Right atrium auricular region (tissue), 2 donors: ENCODE data around the gene PGM2L1. TPM values are rescaled to one million over a fixed set of nuclear protein-coding genes. Genes with fewer than 3 reads are reported as not detected.

ENCODE experiments used
- DNase-seq: peaks from one replicate; pipeline ENCODE4 v3.0.0-alpha.2; 2019; ENCODE audit warnings: low spot score
- H3K27ac ChIP-seq, 2 donors: fragments of 200-600 bp; sonication (generic); 1 replicate in 1 of 2; 2 replicates in 1 of 2; pipeline ENCODE4 v1.5.1; 2016 to 2019
- H3K27me3 ChIP-seq, 2 donors: fragments of 200-600 bp; sonication (generic); one replicate each; pipeline versions ENCODE4 v1.5.1 to v1.6.0; 2017 to 2019
- H3K36me3 ChIP-seq: fragments of 200-600 bp; sonication (generic); one replicate; pipeline ENCODE4 v1.5.1; 2016
- H3K4me1 ChIP-seq, 2 donors: fragments of 200-600 bp; sonication (generic); one replicate each; pipeline versions ENCODE4 v1.5.1 to v1.6.0; 2017 to 2019
- H3K4me3 ChIP-seq, 2 donors: fragments of 200-600 bp; sonication (generic); 1 replicate in 1 of 2; 2 replicates in 1 of 2; pipeline ENCODE4 v1.5.1; 2017 to 2019; ENCODE audit warnings: mild to moderate bottlenecking in 1 of 2, moderate library complexity in 1 of 2
- H3K9me3 ChIP-seq, 2 donors: fragments of 200-600 bp; sonication (generic); one replicate each; pipeline ENCODE4 v1.5.1; 2019
- total RNA-seq, 2 donors: library from RNA; depleted of rRNA; stranded (reverse); fragments of >200 nt; gene quantifications; one replicate each; pipeline ENCODE4 v1.1.0, GENCODE V29; 2016
- TF ChIP-seq, protein P1 (sequence below), 2 donors: fragments of 200-600 bp; sonication (generic); IDR thresholded peaks; one replicate each; pipeline ENCODE4 v1.5.1; 2019; ENCODE audit warnings: antibody characterized with exemption in 2 of 2

Gene PGM2L1
- total RNA-seq, 2 donors from 2014 or later: 2.3 to 3.4 TPM

DNA sequence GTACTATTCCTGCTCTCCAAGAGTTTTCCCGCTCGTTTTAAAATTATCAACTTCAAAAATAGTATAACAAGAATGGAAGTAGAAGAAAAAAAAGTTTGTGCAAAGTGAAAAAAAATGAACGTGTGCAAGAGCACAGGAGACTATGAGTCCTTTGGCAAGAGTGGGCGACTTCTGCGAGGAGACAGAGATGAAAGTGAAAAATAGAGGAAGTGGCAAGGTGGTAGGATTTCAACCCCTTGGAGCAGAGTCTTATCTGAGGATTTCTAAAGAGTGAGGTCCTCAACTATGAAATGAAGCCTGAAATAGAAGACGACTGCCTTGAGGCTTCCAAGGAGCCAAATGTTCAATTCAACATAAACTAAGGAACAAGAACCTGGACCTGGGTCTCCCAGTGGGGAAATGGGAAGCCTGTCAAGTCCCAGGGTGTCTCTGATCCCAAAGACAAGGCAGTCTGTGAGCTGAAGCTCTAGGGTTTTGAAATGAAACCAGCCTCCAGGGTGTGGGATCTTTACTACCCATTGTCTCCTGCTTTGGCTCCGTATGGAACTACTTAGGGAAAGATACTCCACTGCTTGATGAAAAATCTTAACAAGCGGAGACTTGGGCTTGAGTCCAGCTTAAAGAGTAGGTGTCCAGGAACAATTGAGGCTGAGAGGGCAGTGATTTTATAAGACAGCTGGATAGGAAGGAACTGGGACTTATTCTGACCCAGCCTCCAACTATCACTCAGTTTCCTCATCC lies 91.6 kb downstream of the PGM2L1 start:
- peaks cover 0 to 10% of the 10 kb centered on the region in 2 donors for H3K4me1 ChIP-seq
- H3K4me3 ChIP-seq: no peak overlapping the region
- no peaks in the 10 kb centered on the region for H3K27me3 ChIP-seq
- no peaks in the 10 kb centered on the region for H3K36me3 ChIP-seq
- no peaks in the 10 kb centered on the region for H3K9me3 ChIP-seq
- no peak overlapping the region for H3K27ac ChIP-seq
- no peak for DNase-seq
- TF ChIP-seq, protein P1, sequence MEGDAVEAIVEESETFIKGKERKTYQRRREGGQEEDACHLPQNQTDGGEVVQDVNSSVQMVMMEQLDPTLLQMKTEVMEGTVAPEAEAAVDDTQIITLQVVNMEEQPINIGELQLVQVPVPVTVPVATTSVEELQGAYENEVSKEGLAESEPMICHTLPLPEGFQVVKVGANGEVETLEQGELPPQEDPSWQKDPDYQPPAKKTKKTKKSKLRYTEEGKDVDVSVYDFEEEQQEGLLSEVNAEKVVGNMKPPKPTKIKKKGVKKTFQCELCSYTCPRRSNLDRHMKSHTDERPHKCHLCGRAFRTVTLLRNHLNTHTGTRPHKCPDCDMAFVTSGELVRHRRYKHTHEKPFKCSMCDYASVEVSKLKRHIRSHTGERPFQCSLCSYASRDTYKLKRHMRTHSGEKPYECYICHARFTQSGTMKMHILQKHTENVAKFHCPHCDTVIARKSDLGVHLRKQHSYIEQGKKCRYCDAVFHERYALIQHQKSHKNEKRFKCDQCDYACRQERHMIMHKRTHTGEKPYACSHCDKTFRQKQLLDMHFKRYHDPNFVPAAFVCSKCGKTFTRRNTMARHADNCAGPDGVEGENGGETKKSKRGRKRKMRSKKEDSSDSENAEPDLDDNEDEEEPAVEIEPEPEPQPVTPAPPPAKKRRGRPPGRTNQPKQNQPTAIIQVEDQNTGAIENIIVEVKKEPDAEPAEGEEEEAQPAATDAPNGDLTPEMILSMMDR (IDR thresholded peaks at IDR 0.05): no peak

- no peaks in the 10 kb centered on the region for H3K9me3 ChIP-seq
- no peaks in the 10 kb centered on the region for H3K4me1 ChIP-seq
- no peak overlapping the region for H3K27ac ChIP-seq
- TF ChIP-seq, protein P1 (IDR thresholded peaks at IDR 0.05): no peak
- no peak overlapping the region for H3K4me3 ChIP-seq
- H3K36me3 ChIP-seq: no peaks in the 10 kb centered on the region
- DNase-seq: no peak
- H3K27me3 ChIP-seq: no peaks in the 10 kb centered on the region
Measured at GRCh38 chr11:74299015-74299414, 99.2 kb downstream of the PGM2L1 start.

GRCh38 chr11:74297484-74297883 lies 100.7 kb downstream of the PGM2L1 start:
- H3K4me3 ChIP-seq: no peak overlapping the region
- no peaks in the 10 kb centered on the region for H3K4me1 ChIP-seq
- no peak for DNase-seq
- H3K36me3 ChIP-seq: no peaks in the 10 kb centered on the region
- H3K9me3 ChIP-seq: no peaks in the 10 kb centered on the region
- no peaks in the 10 kb centered on the region for H3K27me3 ChIP-seq
- TF ChIP-seq, protein P1 (IDR thresholded peaks at IDR 0.05): no peak
- no peak overlapping the region for H3K27ac ChIP-seq

- no peaks in the 10 kb centered on the region for H3K36me3 ChIP-seq
- no peak for DNase-seq
- no peaks in the 10 kb centered on the region for H3K27me3 ChIP-seq
- no peaks in the 10 kb centered on the region for H3K4me1 ChIP-seq
- no peak overlapping the region for H3K27ac ChIP-seq
- no peaks in the 10 kb centered on the region for H3K9me3 ChIP-seq
- TF ChIP-seq, protein P1 (IDR thresholded peaks at IDR 0.05): no peak
- H3K4me3 ChIP-seq: no peak overlapping the region
Measured at GRCh38 chr11:74288911-74289310, 109.3 kb downstream of the PGM2L1 start.

DNA sequence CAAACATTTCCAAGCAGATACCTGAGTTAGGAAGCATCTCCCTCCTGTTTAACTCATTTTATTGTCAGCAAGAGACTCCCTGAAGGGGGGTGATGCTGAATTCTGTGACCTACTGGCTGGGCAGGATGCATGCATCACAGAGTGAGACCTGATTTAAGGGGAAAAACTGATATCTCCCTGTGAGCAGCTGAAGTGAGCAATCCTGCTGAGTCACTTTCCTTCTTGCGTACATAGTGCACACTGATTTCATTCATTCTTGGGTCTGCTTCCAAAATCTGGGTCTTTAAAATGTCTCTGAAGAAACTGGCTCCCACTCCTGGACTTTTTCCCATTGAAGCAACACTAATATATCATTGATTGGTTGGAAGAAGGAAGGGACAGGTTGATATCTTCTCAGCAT lies 110.1 kb downstream of the PGM2L1 start:
- TF ChIP-seq, protein P1 (IDR thresholded peaks at IDR 0.05): no peak

DNA sequence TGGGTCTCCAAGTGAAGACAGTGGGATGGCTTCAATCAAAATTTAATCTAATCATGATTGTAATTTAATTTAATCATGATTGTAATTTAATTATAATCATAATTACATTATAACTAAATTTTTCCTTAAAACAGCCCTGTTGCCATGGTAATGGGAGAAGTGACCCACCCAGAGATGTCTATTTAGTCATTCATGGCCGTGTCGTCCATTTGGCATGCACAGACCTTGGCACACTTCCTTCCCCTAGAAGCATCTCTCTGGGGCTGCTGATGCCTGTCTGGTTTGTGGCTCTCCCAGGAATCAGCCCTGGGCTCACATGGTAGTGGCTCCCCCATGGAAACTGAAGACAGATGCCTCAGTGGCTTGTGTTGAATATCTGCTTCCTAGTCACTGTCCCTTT lies 113.8 kb downstream of the PGM2L1 start:
- Histone ChIP-seq H3K4me3 (no peak overlapping the region), H3K36me3 (no peaks in the 10 kb centered on the region), H3K9me3 (no peaks in the 10 kb centered on the region), H3K4me1 (peaks cover 0 to 1% of the 10 kb centered on the region in 2 donors), H3K27me3 (no peaks in the 10 kb centered on the region), H3K27ac (no peak overlapping the region)
- DNase-seq: no peak
- TF ChIP-seq, protein P1 (IDR thresholded peaks at IDR 0.05): no peak

More for the DNA sequence above, 110.1 kb downstream of the PGM2L1 start:
- no peaks in the 10 kb centered on the region for H3K36me3 ChIP-seq
- DNase-seq: no peak
- no peaks in the 10 kb centered on the region for H3K4me1 ChIP-seq
- no peaks in the 10 kb centered on the region for H3K27me3 ChIP-seq
- no peaks in the 10 kb centered on the region for H3K9me3 ChIP-seq
- no peak overlapping the region for H3K4me3 ChIP-seq
- no peak overlapping the region for H3K27ac ChIP-seq
